H1 (cell line): ENCODE measurements around the gene GIGYF2. TPM values are rescaled to one million over a fixed set of nuclear protein-coding genes. Genes with fewer than 3 reads are reported as not detected.

Source experiments
- CTCF ChIA-PET: fragments of 300-600 bp; sonication (Branson Sonifier 250); formaldehyde crosslinking; loops from one replicate; lab custom pipeline; 2021; ENCODE audit not compliant: partially characterized antibody; lab: Charles Lee
- POLR2A ChIA-PET: fragments of 300-600 bp; sonication (Branson Sonifier 250); formaldehyde crosslinking; loops from one replicate; lab custom pipeline; 2021; ENCODE audit warnings: inconsistent platforms; ENCODE audit not compliant: partially characterized antibody; lab: Charles Lee
- DNase-seq, 2 experiments: peaks; one replicate each; pipeline versions ENCODE4 v3.0.0 to v3.0.0-alpha.2; 2010 to 2022; ENCODE audit warnings: low spot score in 2 of 2, low read depth in 1 of 2, mixed read lengths in 1 of 2
- FAIRE-seq: peaks from 2 replicates; lab custom pipeline; 2011; peaks lifted over from hg19 to GRCh38; lab: Jason Lieb, UNC
- H2AFZ ChIP-seq: 2 replicates; pipeline ENCODE4 v1.8.1; 2012; ENCODE audit warnings: low read length, inconsistent platforms
- H2AK5ac ChIP-seq: 2 replicates; pipeline ENCODE4 v1.6.1; 2013; ENCODE audit warnings: low read depth, low read length
- H2BK120ac ChIP-seq: replicated peaks from 2 replicates; pipeline ENCODE3; 2013; ENCODE audit warnings: low read depth, low read length, inconsistent platforms
- H2BK12ac ChIP-seq: 2 replicates; pipeline ENCODE4 v1.6.1; 2013; ENCODE audit warnings: low read depth, low read length
- H2BK15ac ChIP-seq: 2 replicates; pipeline ENCODE4 v1.6.1; 2013; ENCODE audit warnings: low read length
- H2BK20ac ChIP-seq: 2 replicates; pipeline ENCODE4 v1.6.1; 2013; ENCODE audit warnings: low read length
- H2BK5ac ChIP-seq: 2 replicates; pipeline ENCODE4 v1.6.1; 2013; ENCODE audit warnings: low read depth, low read length
- H3K14ac ChIP-seq: 2 replicates; pipeline ENCODE4 v1.6.1; 2013; ENCODE audit warnings: inconsistent platforms; ENCODE audit not compliant: insufficient read length
- H3K18ac ChIP-seq: 2 replicates; pipeline ENCODE4 v1.6.1; 2013; ENCODE audit warnings: low read length; ENCODE audit errors: extremely low read depth
- H3K23ac ChIP-seq: 2 replicates; pipeline ENCODE4 v1.6.1; 2013; ENCODE audit warnings: inconsistent platforms; ENCODE audit not compliant: insufficient read length
- H3K23me2 ChIP-seq: 2 replicates; pipeline ENCODE4 v1.6.1; 2013; ENCODE audit warnings: low read depth, low read length
- H3K27ac ChIP-seq: 2 replicates; pipeline ENCODE4 v1.6.1; 2011; ENCODE audit warnings: low read depth, low read length, inconsistent platforms
- H3K27me3 ChIP-seq, 4 experiments: replicated peaks in 1 of 4; 1 replicate in 1 of 4; 2 replicates in 3 of 4; pipeline versions ENCODE4 v1.6.1 to v1.8.1; 2011 to 2013; ENCODE audit warnings: low read length in 3 of 4, mild to moderate bottlenecking in 3 of 4, inconsistent platforms in 2 of 4, mixed read lengths in 2 of 4, moderate library complexity in 1 of 4; ENCODE audit not compliant: control insufficient read depth in 3 of 4, insufficient read depth in 3 of 4; ENCODE audit errors: extremely low read depth in 1 of 4
- H3K36me3 ChIP-seq, 4 experiments: 2 replicates each; pipeline versions ENCODE4 v1.6.1 to v1.8.1; 2011 to 2013; ENCODE audit warnings: mild to moderate bottlenecking in 4 of 4, low read length in 3 of 4, moderate library complexity in 2 of 4, control low read depth in 1 of 4, inconsistent platforms in 1 of 4; ENCODE audit not compliant: insufficient read depth in 4 of 4, control insufficient read depth in 2 of 4
- H3K4ac ChIP-seq: replicated peaks from 2 replicates; pipeline ENCODE3; 2013; ENCODE audit warnings: low read length, low read depth, mixed read lengths, inconsistent platforms; ENCODE audit not compliant: insufficient read length
- H3K4me1 ChIP-seq, 4 experiments: replicated peaks in 1 of 4; 1 replicate in 1 of 4; 2 replicates in 3 of 4; pipeline versions ENCODE4 v1.6.1 to v1.8.1; 2011 to 2013; ENCODE audit warnings: low read length in 3 of 4, inconsistent platforms in 2 of 4, mixed read lengths in 1 of 4; ENCODE audit not compliant: insufficient read depth in 4 of 4, control insufficient read depth in 3 of 4
- H3K4me2 ChIP-seq, 2 experiments: 2 replicates each; pipeline versions ENCODE4 v1.6.1 to v1.8.1; 2011 to 2013; ENCODE audit warnings: low read depth in 2 of 2, low read length in 2 of 2, control low read depth in 1 of 2, inconsistent platforms in 1 of 2, mild to moderate bottlenecking in 1 of 2; ENCODE audit not compliant: insufficient read depth in 1 of 2
- H3K4me3 ChIP-seq, 4 experiments: fragments of 200-600, 300-600 bp in 1 of 4; sonication (generic), shearing (Covaris generic), sonication (Bioruptor Twin) in 1 of 4; 2 replicates each; pipeline versions ENCODE4 v1.5.1 to v1.8.1; 2011 to 2016; ENCODE audit warnings: low read length in 4 of 4, low read depth in 3 of 4, control low read depth in 2 of 4, inconsistent platforms in 2 of 4, mild to moderate bottlenecking in 2 of 4, mixed read lengths in 1 of 4, moderate library complexity in 1 of 4; ENCODE audit not compliant: insufficient read depth in 2 of 4; ENCODE audit errors: extremely low read depth in 1 of 4
- H3K56ac ChIP-seq: replicated peaks from 2 replicates; pipeline ENCODE3; 2013; ENCODE audit warnings: low read depth, mild to moderate bottlenecking, mixed read lengths, low read length, inconsistent platforms; ENCODE audit not compliant: insufficient read length
- H3K79me1 ChIP-seq: 2 replicates; pipeline ENCODE4 v1.6.1; 2013; ENCODE audit warnings: low read depth, low read length, control low read depth
- H3K79me2 ChIP-seq, 2 experiments: 2 replicates each; pipeline versions ENCODE4 v1.6.1 to v1.8.1; 2012 to 2013; ENCODE audit warnings: low read length in 2 of 2, mild to moderate bottlenecking in 2 of 2, inconsistent platforms in 1 of 2; ENCODE audit not compliant: insufficient read depth in 2 of 2, control insufficient read depth in 1 of 2
- H3K9ac ChIP-seq, 4 experiments: replicated peaks in 1 of 4; 1 replicate in 1 of 4; 2 replicates in 3 of 4; pipeline versions ENCODE4 v1.6.1 to v1.8.1; 2011 to 2013; ENCODE audit warnings: low read depth in 3 of 4, low read length in 3 of 4, control low read depth in 2 of 4, mild to moderate bottlenecking in 2 of 4, moderate library complexity in 2 of 4, inconsistent platforms in 1 of 4; ENCODE audit errors: extremely low read depth in 1 of 4
- H3K9me3 ChIP-seq, 2 experiments: 2 replicates each; pipeline versions ENCODE4 v1.6.1 to v1.8.1; 2012 to 2013; ENCODE audit warnings: mild to moderate bottlenecking in 2 of 2, moderate library complexity in 2 of 2, control low read depth in 1 of 2, inconsistent platforms in 1 of 2, low read depth in 1 of 2, low read length in 1 of 2, mixed read lengths in 1 of 2; ENCODE audit not compliant: insufficient read depth in 2 of 2
- H4K20me1 ChIP-seq, 2 experiments: replicated peaks in 1 of 2; 2 replicates each; pipeline versions ENCODE3 to v1.8.1; 2011 to 2013; ENCODE audit warnings: inconsistent platforms in 2 of 2, low read length in 2 of 2, mild to moderate bottlenecking in 1 of 2; ENCODE audit not compliant: insufficient read depth in 2 of 2, control insufficient read depth in 1 of 2
- H4K5ac ChIP-seq: 2 replicates; pipeline ENCODE4 v1.6.1; 2013; ENCODE audit warnings: low read length, low read depth, mixed read lengths, inconsistent platforms; ENCODE audit not compliant: insufficient read length
- H4K8ac ChIP-seq: 2 replicates; pipeline ENCODE4 v1.8.0; 2013; ENCODE audit warnings: mild to moderate bottlenecking, moderate library complexity, low read length, inconsistent platforms; ENCODE audit not compliant: insufficient read depth; ENCODE audit errors: extremely low read depth
- H4K91ac ChIP-seq: replicated peaks from 2 replicates; pipeline ENCODE3; 2013; ENCODE audit warnings: low read length, mixed read lengths, inconsistent platforms; ENCODE audit not compliant: insufficient read length
- ATF3 ChIP-seq: IDR thresholded peaks from 2 replicates; pipeline ENCODE4 v1.6.1; 2011; ENCODE audit warnings: low read depth, mild to moderate bottlenecking, low read length; ENCODE audit not compliant: insufficient read depth
- BCL11A ChIP-seq, 2 experiments: IDR thresholded peaks; one replicate each; pipeline ENCODE4 v1.6.1; 2011; ENCODE audit warnings: low read depth in 2 of 2, low read length in 2 of 2, mild to moderate bottlenecking in 2 of 2
- CREB1 ChIP-seq: IDR thresholded peaks from 2 replicates; pipeline ENCODE4 v1.6.1; 2012; ENCODE audit warnings: inconsistent platforms
- EGR1 ChIP-seq: IDR thresholded peaks from 2 replicates; pipeline ENCODE4 v1.6.1; 2011; ENCODE audit warnings: low read depth, low read length, borderline replicate concordance
- HDAC6 ChIP-seq: IDR thresholded peaks from one replicate; pipeline ENCODE4 v1.7.1; 2012; ENCODE audit warnings: low read depth, mild to moderate bottlenecking, inconsistent platforms, low read length, moderate library complexity
- JUND ChIP-seq: IDR thresholded peaks from 2 replicates; pipeline ENCODE4 v1.6.1; 2011; ENCODE audit warnings: mild to moderate bottlenecking, improper control_type of control experiment, low read length
- KDM4A ChIP-seq: IDR thresholded peaks from one replicate; pipeline ENCODE4 v1.7.1; 2012; ENCODE audit warnings: low read depth, mild to moderate bottlenecking, moderate library complexity, low read length, inconsistent platforms; ENCODE audit not compliant: severe bottlenecking
- MAFK ChIP-seq: IDR thresholded peaks from 2 replicates; pipeline ENCODE4 v1.6.1; 2012; ENCODE audit warnings: low read depth, mild to moderate bottlenecking, improper control_type of control experiment, low read length
- NRF1 ChIP-seq: IDR thresholded peaks from 2 replicates; pipeline ENCODE4 v1.6.1; 2011; ENCODE audit warnings: mild to moderate bottlenecking, low read depth, low read length, improper control_type of control experiment
- POLR2AphosphoS5 ChIP-seq: IDR thresholded peaks from 2 replicates; pipeline ENCODE4 v1.6.1; 2011; ENCODE audit warnings: low read depth, low read length
- SIRT6 ChIP-seq: IDR thresholded peaks from one replicate; pipeline ENCODE4 v1.7.1; 2012; ENCODE audit warnings: low read length, inconsistent platforms
- SIX5 ChIP-seq: IDR thresholded peaks from 2 replicates; pipeline ENCODE4 v1.6.1; 2011; ENCODE audit warnings: mild to moderate bottlenecking, low read depth, low read length
- ZNF274 ChIP-seq: IDR thresholded peaks from 2 replicates; pipeline ENCODE4 v1.7.0; 2012; ENCODE audit warnings: low read length, borderline replicate concordance; ENCODE audit errors: extremely low read depth
- WGBS, 2 experiments: shearing (Covaris generic) in 1 of 2; methylation state at CpG; one replicate each; pipeline versions ENCODE4 v1.1.6 to v1.1.7; 2013 to 2015; ENCODE audit warnings: low lambda C conversion rate in 2 of 2, mixed read lengths in 2 of 2, inconsistent platforms in 1 of 2, low coverage in 1 of 2, missing lambda C conversion rate in 1 of 2; ENCODE audit not compliant: insufficient replicate concordance in 2 of 2, insufficient coverage in 1 of 2, insufficient read length in 1 of 2; ENCODE audit errors: extremely low coverage in 1 of 2, missing lambda C conversion rate in 1 of 2; 5-methylcytosine and 5-hydroxymethylcytosine counted together
- polyA plus RNA-seq, 7 experiments: library from polyadenylated mRNA; depleted of rRNA in 3 of 7; stranded (reverse) in 5 of 7; unstranded in 2 of 7; fragments of >200 nt in 5 of 7; fragments of 200-250 nt in 2 of 7; gene quantifications; 1 replicate in 5 of 7; 2 replicates in 1 of 7; 4 replicates in 1 of 7; pipeline versions ENCODE4 v1.2.1 to v1.2.3, GENCODE V29; 2011 to 2013; ENCODE audit warnings: missing spikeins in 2 of 7, mixed read lengths in 2 of 7
- total RNA-seq: library from RNA; stranded (reverse); fragmentation: NEBNext Ultra II Directional; extraction: Animal tissue kit (Norgen Biotek cat#: 25700); gene quantifications from 2 replicates; pipeline ENCODE4 v1.2.1, GENCODE V29; 2021

Gene GIGYF2
- total and polyA plus RNA-seq, 2 of the 8 experiments (the other 6 are each of a cell fraction or from before 2014, with no cell fraction given) = 22.3 to 62.0 TPM

GRCh38 chr2:232744963-232745362 lies 47.8 kb downstream of the GIGYF2 start:
- H2BK12ac ChIP-seq = no peak overlapping the region
- no peak overlapping the region for H4K5ac ChIP-seq
- H4K20me1 ChIP-seq = peaks cover 0 to 2% of the 10 kb centered on the region in 2 experiments
- H3K79me1 ChIP-seq = no peaks in the 10 kb centered on the region
- no peak overlapping the region for H3K18ac ChIP-seq
- peaks cover 2% of the 10 kb centered on the region; the same call in 1 of the 2 replicates for H3K23me2 ChIP-seq
- H3K4me2 ChIP-seq = no peak overlapping the region
- H2BK15ac ChIP-seq = no peak overlapping the region
- CTCF ChIA-PET = interaction anchor here (1.1 kb wide), 1 partner anchor 26 kb away, joined by 3 read pairs; no protein-coding TSS in a partner anchor
- no peaks in the 10 kb centered on the region; a peak in 1 of 4 replicates for H3K79me2 ChIP-seq
- H3K36me3 ChIP-seq = peaks cover 2 to 32% (median 13%) of the 10 kb centered on the region in 4 experiments; a peak in 5 of 8 replicates
- H2AFZ ChIP-seq = no peak overlapping the region
- H3K9ac ChIP-seq = no peak overlapping the region
- TF ChIP-seq ATF3 = no peak
- TF ChIP-seq HDAC6 = no peak
- TF ChIP-seq BCL11A (IDR thresholded peaks at IDR 0.05; ENCODE audit: low read depth in 2 of 2, low read length in 2 of 2) = no peak
- TF ChIP-seq KDM4A = no peak
- TF ChIP-seq SIRT6 = no peak
- no peak for TF ChIP-seq JUND
- no peak for TF ChIP-seq SIX5
- TF ChIP-seq NRF1 = no peak
- TF ChIP-seq MAFK = no peak
- TF ChIP-seq POLR2AphosphoS5 = no peak
- no peak for TF ChIP-seq CREB1
- no peak for TF ChIP-seq EGR1
- TF ChIP-seq ZNF274 = no peak
- TF ChIP-seq, all 59 proteins: peak for 0
- H3K23ac ChIP-seq = no peak overlapping the region
- H3K9me3 ChIP-seq = no peaks in the 10 kb centered on the region
- no peak overlapping the region for H3K4me3 ChIP-seq
- no peak overlapping the region for H4K8ac ChIP-seq
- H3K4ac ChIP-seq = no peak overlapping the region
- no peak for FAIRE-seq
- no peak overlapping the region for H3K56ac ChIP-seq
- no peak overlapping the region for H2BK20ac ChIP-seq
- no peak overlapping the region for H3K14ac ChIP-seq
- POLR2A ChIA-PET = no interaction called here
- H2BK5ac ChIP-seq = no peak overlapping the region
- no peak overlapping the region for H3K27ac ChIP-seq
- no peak for DNase-seq
- H2BK120ac ChIP-seq = no peak overlapping the region
- 95% methylated on average over 1 of the region's 1 CpG; no CpG with 5 or more reads in 1 of the 2 experiments for WGBS, 2 experiments
- H4K91ac ChIP-seq = no peak overlapping the region
- H3K27me3 ChIP-seq = no peaks in the 10 kb centered on the region
- H2AK5ac ChIP-seq = no peak overlapping the region
- no peaks in the 10 kb centered on the region for H3K4me1 ChIP-seq
